Measurements from ENCODE around the gene OR8A1.

DNA sequence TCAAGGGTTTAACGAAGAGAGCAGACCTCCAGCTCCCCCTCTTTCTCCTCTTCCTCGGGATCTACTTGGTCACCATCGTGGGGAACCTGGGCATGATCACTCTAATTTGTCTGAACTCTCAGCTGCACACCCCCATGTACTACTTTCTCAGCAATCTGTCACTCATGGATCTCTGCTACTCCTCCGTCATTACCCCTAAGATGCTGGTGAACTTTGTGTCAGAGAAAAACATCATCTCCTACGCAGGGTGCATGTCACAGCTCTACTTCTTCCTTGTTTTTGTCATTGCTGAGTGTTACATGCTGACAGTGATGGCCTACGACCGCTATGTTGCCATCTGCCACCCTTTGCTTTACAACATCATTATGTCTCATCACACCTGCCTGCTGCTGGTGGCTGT lies 363 bp downstream of the OR8A1 start:
- TF ChIP-seq, protein P1, sequence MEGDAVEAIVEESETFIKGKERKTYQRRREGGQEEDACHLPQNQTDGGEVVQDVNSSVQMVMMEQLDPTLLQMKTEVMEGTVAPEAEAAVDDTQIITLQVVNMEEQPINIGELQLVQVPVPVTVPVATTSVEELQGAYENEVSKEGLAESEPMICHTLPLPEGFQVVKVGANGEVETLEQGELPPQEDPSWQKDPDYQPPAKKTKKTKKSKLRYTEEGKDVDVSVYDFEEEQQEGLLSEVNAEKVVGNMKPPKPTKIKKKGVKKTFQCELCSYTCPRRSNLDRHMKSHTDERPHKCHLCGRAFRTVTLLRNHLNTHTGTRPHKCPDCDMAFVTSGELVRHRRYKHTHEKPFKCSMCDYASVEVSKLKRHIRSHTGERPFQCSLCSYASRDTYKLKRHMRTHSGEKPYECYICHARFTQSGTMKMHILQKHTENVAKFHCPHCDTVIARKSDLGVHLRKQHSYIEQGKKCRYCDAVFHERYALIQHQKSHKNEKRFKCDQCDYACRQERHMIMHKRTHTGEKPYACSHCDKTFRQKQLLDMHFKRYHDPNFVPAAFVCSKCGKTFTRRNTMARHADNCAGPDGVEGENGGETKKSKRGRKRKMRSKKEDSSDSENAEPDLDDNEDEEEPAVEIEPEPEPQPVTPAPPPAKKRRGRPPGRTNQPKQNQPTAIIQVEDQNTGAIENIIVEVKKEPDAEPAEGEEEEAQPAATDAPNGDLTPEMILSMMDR (IDR thresholded peaks at IDR 0.05), result no peak
- TF ChIP-seq POLR2A (IDR thresholded peaks at IDR 0.05), result no peak
- TF ChIP-seq EP300 (IDR thresholded peaks at IDR 0.05), result no peak
